CD4-positive, alpha-beta T cell treated with Interleukin-1 beta for 1 hour (primary cell): ENCODE measurements around the gene SH3RF3.

ENCODE experiments used
- DNase-seq, 2 donors: peaks; one replicate each; pipeline ENCODE4 v3.0.0-alpha.2; 2020 to 2022

Gene SH3RF3

DNA sequence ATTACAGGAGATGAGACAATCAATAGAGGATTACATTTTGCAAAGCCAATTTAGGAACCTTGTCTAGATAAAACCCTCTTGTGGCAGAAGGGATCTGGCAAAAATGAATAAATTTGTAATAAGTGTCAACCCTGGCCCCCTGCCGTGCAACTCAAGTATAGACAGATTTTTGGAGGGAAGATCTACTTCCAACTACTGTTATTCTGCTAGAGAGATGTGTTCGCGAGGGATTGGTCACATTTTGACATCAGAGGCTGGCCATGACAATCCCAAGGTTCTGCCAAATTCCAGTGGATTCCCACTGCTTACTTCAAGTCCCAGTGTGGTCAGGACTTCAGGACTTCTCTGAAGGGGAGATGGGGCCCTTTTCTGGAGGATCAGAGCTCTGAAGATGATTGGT lies 192.6 kb downstream of the SH3RF3 start:
- no peak for DNase-seq

- no peak for DNase-seq
Observed at GRCh38 chr2:109322111-109322510, 193.1 kb downstream of the SH3RF3 start.

DNA sequence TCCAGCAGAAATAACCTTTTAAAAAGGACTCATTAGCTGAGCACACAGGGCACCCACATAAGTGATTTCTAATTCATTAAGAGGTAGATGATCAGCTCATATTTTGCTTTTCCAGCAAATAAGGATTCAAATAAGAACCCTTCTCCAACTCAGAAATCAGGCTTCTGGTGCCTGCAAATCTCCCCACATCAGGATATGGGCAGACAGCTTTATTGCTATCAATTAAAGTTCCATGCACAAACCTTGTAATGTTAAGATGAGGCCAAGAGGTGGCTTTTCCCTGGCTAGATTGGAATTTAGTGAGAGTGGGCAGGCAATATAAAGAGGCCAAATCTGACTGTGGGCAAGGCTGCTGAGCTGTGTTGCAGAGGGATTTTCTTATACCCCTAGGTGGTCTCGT lies 193.6 kb downstream of the SH3RF3 start:
- no peak for DNase-seq

GRCh38 chr2:109324861-109325260 lies 195.9 kb downstream of the SH3RF3 start:
- DNase-seq, result no peak

- no peak for DNase-seq
Observed at GRCh38 chr2:109325570-109325969, 196.6 kb downstream of the SH3RF3 start.

- no peak for DNase-seq
Observed at GRCh38 chr2:109326306-109326705, 197.3 kb downstream of the SH3RF3 start.

GRCh38 chr2:109330056-109330455 lies 201.1 kb downstream of the SH3RF3 start:
- DNase-seq, result no peak

DNA sequence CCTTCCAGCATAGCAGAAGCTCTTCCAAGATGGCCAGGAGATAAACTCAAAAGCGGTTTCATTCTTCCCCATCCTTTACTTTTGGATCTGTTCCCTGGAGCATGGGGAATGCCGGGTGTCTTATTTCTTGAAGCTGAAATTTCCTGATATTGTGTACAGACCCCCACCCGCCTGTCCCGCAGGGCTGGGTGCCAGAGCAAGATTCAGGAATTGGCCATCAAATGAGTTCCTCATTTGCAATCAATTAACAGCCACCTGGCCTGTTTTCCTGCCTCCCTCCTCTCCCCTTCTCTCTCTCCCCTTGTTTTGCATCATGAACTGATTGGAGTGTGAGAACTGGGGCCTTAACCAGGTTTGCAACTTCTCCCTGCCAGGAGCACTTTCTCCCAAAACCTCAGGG lies 202.1 kb downstream of the SH3RF3 start:
- no peak for DNase-seq

DNA sequence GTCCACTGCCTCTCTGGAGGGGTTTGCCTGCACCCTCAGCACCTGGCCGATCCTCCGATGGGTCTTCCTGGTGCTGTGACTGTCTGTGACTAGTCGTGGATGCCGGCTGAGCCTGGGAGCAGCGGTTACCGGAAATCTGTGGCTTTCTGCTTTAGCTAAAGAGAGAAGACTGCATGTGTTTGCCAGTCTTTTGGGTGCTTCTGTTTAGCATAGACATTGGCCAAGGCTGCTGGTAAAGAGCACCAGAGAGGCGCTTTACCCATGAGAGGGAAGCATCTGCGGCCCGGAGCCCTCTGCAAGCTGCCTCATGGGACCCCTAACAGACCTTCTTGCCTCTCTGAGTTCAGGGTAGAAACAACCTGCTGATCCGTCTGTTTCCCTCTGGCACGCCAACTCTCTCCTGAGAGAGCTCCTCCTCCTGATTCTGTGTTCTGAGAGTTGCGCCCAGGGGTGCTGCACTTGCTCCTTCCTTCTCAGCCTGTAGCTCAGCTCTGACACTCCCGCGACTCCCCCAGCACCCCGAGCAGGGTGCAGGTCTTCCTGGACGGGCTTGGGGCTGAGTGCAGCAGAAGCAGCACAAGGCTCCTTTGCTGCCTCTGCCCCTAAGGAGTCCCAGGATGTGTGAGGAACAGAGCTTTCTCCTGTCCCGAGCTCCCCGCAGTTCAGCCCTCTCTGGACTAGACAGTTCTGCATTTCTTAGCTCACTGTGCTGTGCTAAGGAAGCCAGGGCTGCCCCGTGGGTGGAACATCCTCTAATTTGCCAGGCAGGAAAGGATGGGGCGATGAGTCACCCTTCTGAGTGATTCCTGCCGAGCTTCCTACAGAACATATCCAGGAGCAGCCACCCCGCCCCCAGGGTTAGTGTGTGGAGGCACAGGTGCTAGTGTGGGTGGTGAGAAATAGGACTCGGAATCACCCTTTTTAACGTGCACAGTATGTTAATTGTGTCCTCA lies 203.2 kb downstream of the SH3RF3 start:
- DNase-seq, result peak; percentile 13 to 41

- no peak for DNase-seq
Observed at GRCh38 chr2:109332880-109333279, 203.9 kb downstream of the SH3RF3 start.

DNA sequence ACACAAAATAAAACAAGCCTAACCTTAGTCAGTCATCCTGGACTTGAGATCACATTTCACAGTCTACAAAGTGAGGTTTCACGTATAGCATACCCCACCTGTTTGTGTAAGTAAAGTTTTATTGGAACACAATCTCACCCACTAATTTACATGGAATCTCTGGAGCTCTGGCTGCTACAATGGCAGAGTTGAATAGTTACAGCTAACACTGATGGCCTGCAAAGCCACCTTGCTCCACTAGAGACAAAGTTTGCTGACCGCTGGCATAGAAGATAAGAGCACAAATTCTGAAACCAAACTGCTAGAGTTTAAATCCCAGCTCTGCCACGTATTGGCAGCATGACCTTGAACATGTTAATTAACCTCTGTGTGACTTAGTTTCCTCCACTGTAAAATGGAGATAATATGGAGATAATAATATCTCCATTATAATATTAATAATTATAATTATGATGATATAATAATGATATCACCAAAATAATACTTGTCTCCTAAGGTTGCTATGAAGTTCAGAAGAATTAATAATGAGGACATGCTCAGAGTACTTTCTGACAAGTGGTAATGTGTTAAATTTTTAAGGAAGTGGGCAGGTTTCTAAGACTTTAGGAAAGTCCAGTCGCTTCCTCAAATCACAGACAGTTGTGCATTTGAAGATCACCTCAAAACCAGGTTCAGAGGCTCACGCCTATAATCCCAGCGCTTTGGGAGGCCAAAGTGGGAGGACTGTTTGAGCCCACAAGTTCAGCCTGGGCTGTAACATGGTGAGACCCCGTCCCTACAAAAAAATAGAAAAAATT lies 204.6 kb downstream of the SH3RF3 start:
- no peak for DNase-seq

DNA sequence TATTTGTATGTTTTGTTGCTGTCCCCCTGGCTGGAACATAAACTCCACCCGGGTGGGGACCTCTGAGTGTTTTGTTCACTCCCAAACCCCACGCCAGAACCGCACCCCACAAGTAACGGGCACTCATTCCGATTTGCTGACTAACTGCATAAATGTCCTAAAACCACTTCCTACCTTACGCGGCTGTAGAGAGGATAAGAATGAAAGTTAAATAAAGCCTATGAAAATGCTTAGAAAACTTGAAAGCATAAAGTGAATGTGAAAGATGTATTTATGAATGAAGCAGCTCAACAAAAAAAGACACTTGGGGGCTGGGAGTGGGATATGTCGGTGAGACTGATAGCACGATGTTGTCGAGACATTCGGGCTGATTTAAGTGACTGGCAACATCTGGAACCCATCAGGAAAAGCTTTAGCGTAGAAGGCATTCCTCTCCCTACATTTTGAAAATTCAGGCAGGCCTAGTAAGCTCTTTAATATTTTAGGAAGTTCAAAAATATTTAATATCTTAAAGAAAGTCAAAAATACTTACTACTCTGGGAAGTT lies 206.7 kb downstream of the SH3RF3 start:
- DNase-seq, result no peak

DNA sequence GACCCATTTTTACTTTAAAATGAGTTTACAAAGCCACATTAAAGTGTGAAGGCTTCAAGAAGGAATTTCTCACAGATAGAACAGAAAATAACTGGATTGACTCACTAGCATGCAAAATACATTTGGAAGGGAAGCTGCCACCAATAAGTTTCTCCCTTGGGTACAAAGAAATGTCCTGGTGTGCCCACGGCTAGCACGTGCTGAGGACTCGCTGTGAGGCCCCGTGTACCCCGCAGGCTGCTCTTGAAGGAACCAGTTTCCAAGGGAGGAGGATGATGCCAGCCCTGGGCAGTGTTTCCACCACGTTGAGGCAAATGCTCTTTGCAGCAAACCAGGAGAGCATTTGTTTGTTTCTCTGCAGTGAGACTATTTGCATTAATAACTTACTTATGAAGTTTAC lies 207.3 kb downstream of the SH3RF3 start:
- no peak for DNase-seq

DNA sequence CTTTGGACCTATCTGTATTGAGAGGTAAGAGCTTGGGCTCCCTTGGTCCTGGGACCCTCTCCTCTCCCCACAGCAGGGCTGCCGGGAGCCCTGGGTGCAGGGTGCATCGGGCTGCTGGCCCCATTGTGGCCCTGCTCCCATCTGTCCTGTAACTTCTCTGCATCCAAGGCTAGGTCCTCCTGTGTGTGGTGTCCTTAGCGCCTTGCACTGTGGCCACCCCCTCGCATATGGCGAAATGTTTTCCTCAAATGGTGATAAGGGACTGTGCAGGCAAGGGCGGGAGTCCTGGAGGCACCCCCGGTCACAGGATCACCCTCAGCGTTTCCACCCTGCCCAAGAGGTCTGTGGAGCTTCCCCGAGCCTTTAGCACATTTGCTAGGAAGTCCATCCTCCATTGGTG lies 208.2 kb downstream of the SH3RF3 start:
- DNase-seq, result no peak

DNA sequence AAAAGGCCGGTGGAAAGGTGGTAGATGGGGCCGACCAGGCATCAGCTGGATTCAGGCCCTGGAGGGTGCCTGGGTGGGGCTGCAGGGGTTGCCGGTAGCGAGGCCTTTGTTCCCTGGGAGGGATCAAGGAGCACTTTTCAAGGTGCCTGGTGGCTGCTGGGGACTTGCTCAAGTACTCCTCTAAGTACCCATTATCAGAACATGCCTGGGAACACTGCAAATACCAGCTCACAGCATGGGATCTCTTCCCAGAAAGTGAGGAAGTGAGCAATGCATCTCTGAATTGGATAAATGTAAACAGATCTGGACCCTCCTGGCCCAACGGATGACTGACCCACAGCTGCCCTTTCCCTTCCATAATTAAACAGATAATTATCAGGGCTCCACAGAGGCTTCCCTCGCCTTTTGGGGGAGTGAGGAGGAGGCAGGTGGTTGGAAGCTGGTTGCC lies 210.5 kb downstream of the SH3RF3 start:
- DNase-seq, result no peak

- DNase-seq, result no peak
Observed at GRCh38 chr2:109340381-109340780, 211.4 kb downstream of the SH3RF3 start.

DNA sequence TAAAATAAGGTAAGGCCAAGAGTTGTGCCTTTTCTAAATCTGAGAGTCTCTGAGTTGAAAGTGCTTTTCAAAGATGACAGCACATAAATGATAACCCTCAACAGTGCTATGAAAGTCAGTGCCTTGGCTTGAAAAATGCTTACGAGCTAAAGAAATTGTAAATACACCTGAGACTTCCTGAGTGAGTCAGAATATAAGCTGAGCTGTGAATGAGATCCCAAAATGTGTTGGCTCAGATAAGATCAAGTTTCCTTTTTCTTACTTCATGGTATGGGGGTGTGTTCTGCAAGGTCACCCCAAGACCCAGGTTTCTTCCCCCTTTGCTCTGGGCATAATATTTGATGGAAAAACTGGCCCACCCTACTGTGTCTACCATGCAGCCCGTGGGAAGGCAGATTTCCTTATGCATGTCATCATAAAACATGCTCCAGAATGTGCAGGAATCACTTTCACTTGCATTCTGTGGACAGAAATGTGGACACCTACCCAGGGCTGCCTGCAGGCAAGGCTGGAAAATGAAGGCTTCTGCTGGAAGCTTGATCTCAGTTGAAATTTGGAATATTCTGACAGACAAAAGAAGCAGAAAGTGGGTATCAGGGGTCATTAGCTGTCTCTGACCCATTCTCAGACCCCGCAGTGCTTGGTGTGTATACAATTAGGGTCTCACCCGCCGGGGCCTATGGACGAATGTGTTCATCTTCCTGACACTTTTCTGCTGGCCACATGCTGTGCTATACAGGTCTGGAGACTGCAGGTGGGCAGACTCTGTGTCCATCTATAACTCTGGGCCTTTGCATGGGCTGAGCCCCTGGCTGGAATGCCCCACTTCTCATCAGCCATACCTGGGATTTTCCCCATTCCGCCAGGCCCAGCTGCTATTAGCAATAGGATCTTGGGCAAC lies 212.6 kb downstream of the SH3RF3 start:
- DNase-seq, result no peak

GRCh38 chr2:109342256-109342850 lies 213.3 kb downstream of the SH3RF3 start:
- DNase-seq, result no peak

DNA sequence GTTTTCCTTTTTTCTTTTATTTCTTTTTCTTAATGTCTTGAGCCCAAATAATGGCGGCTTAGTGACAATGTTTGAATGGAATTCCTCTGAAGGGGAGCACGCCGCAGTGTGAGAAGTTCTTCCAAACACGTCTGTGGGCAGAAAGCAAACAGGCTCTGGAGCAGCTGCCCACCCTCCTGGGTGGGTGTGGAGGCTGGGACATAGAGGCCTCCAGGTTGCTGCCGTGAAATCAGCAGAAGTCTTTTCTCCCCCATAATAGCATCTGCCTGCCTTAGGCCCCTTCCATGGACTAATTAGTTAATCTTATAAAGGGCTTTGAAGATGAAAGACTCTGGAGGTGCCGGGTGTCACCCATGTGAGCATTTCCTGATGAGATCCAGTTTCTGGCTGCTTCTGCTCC lies 213.9 kb downstream of the SH3RF3 start:
- DNase-seq, result no peak

DNA sequence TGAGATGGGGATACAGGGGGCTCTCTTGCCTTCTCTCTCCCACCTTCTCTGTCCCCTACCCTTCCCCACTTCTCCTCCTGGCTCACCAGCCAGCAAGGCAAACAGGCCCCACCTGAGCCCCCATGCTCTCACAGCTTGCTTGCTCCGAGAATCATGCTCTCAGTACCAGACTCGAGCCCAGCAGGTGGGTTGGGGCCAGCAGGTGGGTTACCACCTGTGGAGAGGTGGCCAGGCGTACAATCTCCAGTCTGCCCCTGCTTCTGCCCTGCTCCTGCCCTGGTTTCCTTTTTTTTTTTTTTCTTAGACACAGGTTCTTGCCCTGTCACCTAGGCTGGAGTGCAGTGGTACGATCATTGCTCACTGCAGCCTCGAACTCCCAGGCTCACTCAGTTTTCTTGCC lies 214.5 kb downstream of the SH3RF3 start:
- no peak for DNase-seq

DNA sequence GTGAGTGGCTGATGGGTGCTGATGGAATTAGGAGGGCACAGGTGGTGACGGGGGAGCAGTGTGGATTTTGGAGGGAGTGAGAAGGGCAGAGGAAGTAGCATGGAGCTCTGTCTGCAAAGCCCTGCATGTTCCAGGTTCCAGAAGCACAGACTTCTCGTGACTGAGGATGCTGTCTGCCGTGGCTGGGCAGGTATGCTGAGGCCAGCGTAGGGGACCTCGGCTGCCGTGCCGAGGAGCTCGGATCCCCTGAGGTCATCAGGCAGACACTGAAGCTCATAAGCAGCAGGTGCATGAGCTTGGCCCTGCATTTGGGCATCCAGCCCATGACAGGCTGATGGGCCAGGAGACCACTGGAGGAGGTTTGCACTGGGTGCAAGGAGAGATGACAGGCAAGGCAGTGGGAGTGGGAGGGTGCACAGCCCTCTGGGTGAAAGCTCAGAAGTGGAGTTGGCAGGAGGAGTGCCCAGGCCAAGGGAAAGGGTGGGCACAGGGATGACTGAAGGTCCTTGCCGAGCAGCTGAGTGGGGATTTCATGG lies 215.3 kb downstream of the SH3RF3 start:
- DNase-seq, result no peak

- DNase-seq, result no peak
Observed at GRCh38 chr2:109345091-109345490, 216.1 kb downstream of the SH3RF3 start.
